Measurements from ENCODE around the gene UBE2L5.
"Not testable (repeated sequence)": the region's sequence is repeated elsewhere in the genome, so short reads cannot be mapped to it uniquely, and the experiment has no call there.

The UBE2L5 gene

DNA sequence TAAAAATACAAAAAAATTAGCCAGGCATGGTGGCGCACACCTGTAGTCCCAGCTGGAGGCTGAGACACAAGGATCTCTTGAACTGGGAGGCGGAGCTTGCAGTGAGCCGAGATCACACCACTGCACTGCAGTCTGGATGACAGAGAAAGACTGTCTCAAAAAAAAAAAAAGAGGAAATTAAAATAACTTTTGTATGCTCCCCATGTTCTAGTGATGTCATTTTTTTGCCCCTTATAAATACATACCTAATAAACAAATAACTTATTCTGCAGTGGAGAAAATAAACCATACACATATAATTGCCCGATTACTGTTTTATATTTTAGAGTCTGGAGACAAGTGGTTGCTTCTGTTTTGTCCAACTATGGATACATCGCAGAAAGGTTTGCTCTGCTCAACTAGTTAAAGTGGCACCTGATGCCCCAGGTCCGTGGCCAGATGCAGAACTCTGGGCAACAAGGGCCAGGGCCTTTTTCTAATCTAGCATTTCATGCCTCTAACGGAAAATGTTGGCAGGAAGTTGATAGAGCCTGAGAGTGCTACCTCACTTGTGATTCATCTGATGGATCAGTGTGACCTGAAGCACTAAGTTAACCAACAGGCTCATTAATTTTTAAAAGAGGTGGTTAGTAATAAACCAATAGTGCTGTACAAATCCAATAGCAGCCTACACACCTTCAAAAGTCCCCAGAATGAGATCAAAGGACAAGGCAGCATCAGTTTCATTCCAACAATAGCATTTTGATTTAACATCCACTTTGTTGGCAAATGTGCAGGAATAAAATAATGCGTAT, 18.8 kb downstream of the UBE2L5 start:
- FAIRE-seq: no peak

DNA sequence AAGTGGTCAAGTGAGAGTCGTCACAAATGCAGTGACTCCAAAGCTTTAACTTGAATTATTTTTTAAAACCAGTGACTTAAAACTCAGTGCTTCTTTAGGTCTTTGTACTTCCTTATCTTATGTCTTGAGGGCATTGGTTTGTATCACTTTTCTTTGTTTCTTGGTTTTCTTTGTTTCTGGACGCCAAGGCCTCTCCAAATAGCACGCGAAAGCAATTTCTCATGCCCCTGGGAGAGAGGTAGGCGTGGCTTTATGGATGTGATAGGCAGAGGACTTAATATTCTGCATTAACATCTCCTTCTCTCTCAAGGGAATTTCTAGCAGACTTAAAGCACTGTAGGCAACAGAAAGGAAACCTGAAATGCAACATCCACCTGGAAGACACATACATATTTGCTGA, 20.6 kb downstream of the UBE2L5 start:
- FAIRE-seq: no peak

DNA sequence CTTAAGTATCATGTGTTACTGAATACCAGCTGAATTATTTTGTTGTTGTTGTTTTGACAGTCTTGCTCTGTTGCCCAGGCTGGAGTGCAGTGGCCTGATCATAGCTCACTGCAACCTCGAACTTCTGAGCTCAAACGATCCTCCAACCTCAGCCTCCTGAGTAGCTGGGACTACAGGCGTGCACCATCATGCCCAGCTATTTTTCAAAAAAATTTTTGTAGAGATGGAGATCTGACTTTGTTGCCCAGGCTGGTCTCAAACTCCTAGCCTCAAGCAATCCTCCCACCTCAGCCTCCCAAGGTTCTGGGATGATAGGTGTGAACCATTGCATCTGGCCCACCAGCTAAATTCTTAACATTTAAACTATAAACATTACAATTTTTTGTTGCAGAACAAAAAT, 21.2 kb downstream of the UBE2L5 start:
- FAIRE-seq: not testable (repeated sequence)

DNA sequence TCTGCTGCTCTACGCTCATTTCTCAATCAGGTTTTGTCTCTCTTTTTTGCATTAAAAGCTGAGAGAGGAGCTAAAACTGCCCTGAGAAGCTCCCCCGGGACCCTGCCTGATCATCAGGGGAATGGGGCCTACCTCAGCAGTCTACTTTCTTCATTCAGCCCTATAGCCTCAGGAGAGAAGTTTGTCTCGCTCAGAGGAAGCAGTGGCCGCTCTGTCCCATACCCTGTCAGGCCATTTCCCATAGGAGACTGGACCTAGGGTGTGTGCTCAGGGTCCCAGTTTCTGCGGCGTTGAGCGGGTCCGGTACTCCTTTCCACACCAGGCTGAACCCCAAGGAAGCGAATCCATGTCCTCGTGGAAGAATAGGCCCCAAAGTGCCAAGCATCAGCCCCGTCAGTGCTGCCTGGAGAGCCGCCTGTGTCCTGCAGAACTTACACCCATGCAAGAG, 21.7 kb downstream of the UBE2L5 start:
- FAIRE-seq: no peak

DNA sequence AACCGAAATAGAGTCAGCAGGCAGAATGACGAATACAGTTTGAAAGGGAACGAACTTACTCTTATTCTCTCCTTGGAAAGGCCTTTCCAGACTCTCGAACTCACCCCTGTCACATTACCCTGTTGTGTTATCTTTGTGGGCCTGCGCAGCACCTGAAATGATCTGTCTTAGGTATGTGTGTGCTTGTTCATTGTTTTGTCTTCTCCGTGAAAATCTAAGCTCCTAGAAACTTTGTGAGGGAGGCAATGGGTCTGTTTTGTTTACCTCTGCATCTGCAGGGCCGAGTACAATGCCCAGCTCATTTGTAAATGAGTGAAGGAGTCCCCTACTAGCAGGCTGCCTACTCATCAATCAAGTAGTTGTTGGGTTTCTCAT, 23.8 kb downstream of the UBE2L5 start:
- FAIRE-seq: no peak

DNA sequence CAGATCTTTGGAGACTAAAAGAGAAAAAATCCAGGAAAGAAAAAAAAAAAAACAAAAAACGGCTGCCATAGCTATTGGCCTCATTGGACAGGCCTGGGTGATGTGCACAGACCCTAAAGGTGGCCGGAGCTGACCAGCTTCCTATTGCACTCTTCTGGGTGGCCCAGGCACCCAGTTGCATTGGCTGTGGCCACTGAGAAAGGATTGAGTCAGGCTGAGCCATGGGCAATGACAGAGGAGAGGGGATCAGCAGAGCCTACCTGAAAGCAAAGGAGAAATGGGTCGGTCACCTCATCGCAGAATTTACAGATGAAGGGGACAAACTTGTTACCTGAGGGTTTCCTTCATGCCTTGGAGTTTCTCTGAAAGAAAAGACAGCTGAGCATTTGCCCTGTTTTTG, 26.1 kb downstream of the UBE2L5 start:
- FAIRE-seq: no peak

DNA sequence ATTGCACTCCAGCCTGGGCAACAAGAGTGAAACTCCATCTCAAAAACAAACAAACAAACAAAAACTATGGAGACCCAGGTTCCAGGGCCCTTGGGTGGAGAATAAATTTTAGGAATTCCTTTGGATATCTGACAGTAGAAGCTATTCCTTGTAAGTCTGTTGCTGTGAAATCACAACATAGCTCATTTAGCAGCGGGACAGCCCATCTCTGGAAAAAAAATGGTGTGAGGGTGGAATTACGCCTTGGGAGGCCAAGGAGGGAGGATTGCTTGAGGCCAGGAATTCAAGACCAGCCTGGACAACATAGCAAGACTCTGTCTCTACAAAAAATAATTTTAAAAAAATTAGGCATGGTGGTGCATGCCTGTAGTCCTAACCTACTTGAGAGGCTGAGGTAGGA, 27.8 kb downstream of the UBE2L5 start:
- no peak for FAIRE-seq

DNA sequence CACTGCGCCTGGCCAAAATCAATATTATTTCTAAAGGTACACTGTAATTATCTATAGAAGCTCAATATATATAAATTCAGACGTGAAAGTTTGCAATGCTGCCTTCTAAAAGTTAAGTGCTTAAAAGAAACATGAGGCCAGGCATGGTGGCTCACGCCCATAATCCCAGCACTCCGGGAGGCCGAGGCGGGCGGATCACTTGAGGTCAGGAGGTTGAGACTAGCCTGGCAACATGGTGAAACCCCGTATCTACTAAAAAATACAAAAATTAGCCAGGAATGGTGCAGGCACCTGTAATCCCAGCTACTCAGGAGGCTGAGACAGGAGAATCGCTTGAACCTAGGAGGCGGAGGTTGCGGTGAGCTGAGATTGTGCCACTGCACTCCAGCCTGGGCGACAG, 29.2 kb downstream of the UBE2L5 start:
- not testable (repeated sequence) for FAIRE-seq

DNA sequence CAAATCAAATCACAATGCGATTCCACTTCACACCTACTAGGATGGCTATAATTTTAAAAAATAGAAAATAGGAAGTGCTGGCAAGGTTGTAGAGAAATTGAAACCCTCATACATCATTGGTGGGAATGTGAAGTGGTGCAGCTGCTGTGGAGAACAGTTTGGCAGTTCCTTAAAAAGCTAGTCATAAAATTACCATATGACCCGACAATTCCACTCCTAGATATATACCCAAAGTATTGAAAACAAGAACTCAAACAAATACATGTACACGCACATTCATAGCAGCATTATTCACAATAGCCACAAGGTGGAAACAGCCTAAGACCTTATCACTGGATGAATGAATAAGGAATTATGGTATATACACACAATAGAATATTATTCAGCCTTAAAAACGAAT, 31.4 kb downstream of the UBE2L5 start:
- no peak for FAIRE-seq

DNA sequence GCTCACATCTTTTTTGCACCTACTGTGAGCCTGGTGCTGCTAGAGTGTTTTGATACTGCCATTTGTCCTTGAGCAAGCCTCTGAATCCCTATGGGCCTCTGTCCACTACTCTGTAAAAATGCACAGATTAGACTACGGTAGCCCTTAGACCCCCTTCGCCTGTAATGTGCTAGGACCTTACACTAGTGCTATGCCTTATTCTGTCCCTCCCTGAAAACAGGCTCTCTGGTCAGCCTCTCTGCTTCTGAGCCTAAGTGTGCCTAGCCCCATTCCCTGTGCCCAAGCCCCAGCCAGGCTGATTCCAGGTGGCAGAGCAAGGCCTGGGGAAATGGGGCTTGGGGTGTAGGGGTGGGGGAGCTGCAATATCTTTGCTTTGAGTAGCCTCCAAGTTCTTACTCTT, 32.7 kb downstream of the UBE2L5 start:
- FAIRE-seq: no peak

DNA sequence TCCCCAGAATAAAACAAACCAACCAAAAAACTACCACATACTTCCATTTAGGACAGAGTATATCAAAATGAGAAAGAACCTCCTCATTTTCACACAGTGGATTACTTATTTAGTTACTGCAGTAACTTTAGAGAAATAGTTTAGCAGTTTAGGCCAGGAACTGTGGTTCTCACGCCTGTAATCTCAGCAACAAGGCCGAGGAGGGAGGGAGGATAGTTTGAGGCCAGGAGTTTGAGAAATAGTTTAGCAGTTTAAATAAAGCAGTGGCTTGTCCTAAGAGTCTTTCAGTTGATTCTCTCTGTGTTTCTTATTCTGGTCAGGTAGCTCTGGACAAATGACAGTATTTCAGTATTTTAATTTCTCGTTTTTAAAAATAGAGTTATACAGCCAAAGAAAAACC, 34.0 kb downstream of the UBE2L5 start:
- no peak for FAIRE-seq

DNA sequence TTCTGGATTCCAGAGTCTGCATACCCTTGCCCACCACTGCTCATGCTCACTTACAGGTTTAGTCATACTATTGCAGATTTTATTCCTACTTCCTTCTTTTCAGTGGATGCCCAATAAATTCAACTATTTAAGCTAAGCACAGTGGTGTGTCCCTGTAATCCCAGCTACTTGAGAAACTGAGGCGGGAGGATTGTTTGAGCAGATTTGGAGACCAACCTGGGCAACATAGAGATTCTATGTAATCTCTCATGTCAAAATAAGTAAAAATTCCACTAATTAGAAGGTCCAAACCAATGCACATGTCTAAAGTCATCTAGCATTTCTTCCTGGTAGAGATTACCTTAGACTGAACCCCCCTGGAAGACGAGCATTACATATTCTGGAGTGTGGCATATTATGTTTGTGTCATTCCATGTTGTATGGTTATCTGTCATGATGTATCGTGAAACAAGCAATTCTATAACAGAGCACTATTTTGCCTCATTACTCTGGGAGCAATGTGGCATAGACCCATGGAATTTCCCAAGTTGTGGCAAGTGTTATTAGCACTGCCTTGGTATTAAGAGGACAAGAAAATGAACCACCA, 35.1 kb downstream of the UBE2L5 start:
- no peak for FAIRE-seq

DNA sequence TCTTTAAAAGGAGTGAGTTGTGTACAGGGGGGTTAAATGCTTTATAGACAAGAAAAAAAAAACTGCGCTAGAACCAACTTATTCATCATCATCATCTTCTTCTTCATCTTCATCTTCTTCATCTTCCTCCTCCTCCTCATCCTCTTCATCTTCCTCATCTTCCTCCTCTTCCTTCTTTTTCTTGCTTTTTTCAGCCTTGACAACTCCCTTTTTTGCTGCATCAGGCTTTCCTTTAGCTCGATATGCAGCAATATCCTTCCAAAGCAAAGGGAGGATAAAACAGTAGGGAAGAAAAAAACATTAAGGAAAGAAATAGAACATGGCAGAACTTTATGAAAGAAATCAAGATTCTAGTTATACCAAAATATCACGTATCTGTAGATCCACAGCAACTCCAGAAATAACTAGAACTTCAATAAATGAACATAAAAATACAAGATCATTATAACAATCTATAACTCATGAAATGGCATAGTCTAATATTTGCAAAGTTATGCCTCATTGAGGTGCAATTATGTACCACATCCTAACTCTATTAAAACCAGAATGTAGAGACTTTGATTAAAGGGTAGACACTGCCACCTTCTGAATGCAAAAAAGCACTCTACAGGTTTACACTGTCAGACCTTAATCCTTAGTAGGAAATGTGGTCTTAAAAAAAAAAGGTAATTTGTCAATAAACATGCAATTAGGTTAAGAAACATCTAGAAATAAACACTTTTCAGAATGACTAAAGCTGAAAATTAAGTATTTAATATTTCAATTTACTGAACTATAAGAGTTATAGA, 39.2 kb downstream of the UBE2L5 start:
- FAIRE-seq: peak; percentile 43

DNA sequence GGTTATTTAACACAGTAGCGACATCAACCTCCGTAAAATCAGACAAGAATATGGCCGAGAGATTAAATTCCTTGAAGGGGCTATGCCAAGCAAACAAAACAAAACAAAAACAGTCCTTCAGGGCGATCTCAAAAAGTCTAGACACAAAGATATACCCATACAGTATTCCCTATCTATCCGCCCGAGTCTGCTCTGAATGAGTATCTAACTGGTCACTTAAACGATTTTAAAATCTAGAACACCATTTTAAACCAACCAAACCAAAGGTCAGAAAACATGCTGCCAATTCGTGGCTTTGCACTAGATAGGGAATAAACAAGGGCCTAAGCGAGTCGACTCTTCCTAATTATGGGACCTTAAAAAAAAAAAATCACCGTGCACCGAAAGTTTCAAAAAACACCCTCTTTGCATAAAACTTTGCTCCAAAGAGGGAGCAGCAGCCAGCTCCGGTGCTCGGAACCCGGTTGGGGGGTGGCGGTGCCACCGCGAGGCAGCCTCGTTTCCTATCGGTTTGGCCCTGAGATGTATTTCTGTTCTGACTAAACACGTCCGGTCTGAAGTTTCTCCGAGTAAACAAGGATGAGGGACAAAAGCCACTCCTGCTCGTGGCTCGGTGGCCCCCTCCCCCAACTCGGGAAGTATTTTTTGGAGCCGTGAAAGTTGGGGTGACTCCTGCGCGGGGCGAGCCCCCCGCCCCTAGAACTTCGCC, 41.6 kb downstream of the UBE2L5 start:
- no peak for FAIRE-seq

DNA sequence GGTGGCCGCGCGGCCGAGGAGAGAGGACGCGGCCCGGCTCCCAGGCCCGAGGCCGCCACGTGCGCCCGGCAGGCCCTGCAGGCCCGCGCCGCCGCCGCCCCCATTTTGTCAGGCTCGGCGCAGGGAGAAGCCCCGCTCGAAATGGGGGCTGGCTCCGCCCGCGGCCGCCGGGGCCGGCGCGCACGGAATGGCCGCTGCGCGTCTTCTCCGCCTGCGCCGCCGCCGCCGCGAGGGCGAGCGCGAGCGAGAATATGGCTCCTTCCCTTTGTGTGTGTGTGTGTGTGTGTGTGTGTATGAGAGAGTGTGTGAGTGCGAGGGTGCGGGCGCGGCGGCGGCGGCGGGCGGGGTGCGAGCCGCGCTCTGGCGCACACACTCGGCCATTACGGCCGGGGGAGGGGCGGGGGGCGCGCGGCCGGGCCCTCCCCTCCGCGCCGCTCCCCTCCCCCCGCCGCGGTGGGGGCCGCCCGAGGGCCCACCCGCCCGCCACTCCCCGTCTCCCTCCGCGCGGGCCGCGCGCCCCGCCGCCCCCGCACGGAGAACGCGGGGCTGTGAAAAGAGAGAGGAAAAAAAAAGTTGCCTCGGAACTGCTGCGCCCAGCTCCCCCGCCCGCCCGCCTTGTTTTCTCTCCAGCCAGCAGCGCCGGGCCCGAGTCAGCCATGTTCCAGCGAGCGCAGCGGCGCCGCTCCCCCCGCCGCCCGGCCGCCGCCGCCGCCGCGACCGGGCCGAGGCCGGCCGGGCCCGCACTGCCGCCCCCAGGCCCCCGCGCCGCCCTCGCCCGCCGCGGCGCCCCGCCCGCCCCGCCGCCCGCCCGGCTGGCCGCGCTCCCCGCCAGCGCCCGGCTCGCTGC, 42.4 kb downstream of the UBE2L5 start:
- FAIRE-seq: no peak

DNA sequence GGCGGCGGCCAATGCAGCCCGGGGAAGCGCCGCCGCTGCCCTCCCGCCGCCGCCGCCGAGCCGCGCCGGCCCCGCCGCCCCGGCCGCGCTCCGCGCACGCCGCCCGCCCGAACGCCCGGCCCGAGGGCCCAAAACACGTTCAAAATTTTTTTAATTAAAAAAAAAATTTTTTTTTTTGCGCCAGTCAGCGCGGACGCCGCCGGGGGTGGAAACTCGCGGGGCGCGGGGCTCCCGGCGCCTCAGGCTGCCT, 43.0 kb downstream of the UBE2L5 start:
- no peak for FAIRE-seq

DNA sequence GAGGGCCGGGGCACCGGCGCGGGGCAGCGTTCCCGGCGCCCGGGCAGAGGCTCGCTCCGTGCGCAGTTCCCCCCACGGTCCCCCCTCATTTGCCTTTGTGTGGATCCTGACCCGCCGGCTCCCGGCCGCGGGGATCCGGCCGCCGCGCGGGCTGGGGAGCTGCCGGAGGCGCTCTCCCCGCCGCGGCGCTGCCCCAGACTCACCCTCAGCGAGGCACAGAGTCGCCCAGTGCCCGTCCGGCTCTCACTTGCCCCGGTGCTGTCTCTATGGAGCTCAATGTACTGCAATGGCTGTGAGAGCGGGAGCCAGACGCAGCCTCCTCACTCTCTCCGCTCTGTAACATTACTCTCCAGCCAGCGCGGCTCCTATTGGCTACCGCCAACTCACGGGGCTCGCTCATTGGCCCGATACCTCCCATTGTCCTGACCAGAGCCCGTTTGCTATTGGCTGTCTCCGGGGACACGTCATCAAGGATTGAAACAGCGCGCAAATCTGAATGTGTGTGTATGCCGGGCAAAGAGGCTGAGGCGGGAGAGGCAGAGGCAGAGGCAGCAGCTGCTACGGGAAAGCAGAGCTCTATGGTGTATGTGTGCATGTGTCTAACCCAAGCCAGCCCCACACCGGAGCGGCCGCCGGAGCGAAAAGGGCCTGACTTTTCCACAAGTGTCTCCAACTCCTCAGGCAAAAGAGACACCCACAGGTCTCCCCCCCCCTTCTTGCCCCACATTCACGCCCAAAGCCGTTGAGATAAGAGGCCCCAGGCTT, 43.5 kb downstream of the UBE2L5 start, which contains the start of gene HMGB1:
Gene HMGB1 (minus strand): TSS at position 344 of the 765 bp plus-strand sequence. CDS start 2,256 bp downstream, outside the sequence.
- FAIRE-seq: peak; percentile 97

DNA sequence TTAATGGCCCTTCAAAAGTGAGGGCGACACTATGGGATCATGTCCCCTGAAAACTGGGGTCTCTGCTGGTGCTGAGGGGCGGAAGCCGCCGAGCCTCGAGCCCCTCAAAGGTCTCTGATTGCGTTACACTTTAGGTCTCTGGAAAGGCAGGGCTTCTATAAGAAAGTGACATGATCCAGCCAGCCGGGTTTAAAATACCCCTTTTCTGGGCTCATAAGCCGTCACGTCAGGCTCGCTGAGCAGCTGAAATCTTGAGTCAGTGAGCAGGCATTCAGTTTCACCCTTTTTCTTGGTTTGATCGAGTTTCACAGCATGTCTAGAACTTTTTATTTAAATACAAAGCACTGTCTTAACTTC, 44.0 kb downstream of the UBE2L5 start:
- no peak for FAIRE-seq

DNA sequence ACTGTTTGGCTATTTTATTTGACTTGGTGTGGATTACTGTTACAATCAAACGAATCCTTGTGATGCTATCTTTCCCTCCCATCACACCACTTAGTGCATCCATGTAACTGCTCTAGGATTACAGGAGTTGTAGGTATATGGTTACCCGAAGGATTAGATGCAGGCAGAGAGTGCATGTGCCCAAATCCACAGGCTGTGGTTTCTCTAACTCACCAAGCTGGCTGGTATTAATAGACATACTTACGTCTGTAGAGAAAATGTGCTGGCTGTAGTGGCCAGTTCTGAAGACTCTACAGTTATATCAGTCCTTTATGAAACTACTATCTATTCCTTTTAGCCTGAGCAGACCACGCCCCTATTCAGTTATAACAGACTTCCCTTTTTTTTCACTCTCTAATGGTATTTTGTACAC, 44.6 kb downstream of the UBE2L5 start:
- no peak for FAIRE-seq

DNA sequence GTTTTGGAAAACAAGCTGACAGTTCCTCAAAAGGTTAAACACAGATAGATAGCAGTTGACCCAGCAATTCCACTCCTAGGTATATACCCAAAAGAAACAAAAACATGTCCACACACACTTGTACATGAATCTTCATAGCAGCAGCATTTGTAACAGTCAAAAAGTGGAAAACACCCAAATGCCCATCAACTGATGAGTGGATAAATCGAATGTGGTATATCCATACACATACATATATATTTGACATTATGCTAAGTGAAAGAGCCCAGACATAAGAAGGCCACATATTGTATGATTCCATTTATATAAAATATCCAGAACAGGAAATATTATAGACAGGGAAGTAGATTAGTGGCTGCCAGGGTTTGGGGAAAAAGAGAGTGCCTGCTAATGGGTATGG, 51.4 kb downstream of the UBE2L5 start:
- no peak for FAIRE-seq

DNA sequence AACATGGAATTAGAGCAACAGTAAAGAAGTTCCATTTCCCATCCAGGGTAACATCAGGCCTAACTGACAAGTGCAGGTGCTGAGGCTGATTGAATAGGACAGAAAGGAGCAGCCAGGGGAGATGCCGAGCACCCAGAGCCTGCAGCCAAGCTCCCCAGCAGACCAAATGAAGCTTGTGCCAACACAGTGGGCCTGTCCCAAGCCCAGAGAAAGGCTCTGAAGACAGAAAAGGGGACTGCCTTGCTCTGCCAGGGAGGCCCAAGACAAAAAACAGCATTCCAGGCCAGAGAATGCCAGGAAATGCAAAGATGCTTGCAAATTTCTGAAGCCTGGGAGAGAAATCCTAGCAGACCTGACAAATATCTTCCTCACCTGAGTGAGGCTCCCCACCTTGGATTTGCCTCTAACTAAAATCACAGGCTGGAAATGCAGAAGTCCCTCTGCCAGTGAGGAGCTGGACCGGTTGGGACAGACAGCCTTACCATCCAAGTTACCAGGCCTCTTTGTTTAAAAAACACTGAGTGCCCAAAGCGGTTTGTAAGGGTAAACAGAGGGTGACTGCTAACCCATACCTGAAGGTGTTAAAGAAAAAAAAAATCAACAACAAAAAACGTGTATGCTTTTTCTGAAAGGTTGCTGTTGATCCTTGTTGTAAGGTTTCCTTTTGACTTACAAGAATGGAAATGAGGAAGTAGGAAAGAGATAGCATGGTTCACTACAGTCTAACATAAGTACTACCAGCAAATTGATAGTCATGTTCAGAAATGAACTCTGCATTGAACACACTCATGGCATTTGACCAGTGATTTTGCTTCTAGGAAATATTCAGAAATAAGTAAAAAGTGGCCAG, 55.3 kb downstream of the UBE2L5 start:
- no peak for FAIRE-seq
